ENCODE results near the gene ARPIN.

DNA sequence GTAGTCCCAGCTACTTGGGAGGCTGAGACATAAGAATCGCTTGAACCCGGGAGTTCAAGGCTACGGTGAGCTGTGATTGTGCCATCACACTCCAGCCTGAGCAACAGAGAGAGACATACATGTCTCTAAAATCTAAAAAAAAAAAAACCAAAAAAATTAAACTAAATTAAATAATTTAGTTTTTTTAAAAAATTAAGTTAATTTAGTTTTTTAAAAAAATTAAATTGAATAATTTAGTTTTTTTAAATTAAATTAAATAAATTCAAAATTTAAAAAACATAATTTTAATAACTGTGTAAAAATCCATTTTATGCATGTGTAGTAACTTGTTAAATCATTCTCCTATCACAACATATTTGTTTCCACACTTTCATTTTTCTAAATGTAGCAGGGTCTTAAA is 20.1 kb upstream of the ARPIN start:
- no peak for TF ChIP-seq CTCF (IDR thresholded peaks at IDR 0.05; ENCODE audit: insufficient read depth, low read length)
- TF ChIP-seq GABPA (IDR thresholded peaks at IDR 0.05; ENCODE audit: low read depth) = no peak
- no peak for TF ChIP-seq POLR2AphosphoS5 (IDR thresholded peaks at IDR 0.05; ENCODE audit: low read depth)
- TF ChIP-seq, protein P1, sequence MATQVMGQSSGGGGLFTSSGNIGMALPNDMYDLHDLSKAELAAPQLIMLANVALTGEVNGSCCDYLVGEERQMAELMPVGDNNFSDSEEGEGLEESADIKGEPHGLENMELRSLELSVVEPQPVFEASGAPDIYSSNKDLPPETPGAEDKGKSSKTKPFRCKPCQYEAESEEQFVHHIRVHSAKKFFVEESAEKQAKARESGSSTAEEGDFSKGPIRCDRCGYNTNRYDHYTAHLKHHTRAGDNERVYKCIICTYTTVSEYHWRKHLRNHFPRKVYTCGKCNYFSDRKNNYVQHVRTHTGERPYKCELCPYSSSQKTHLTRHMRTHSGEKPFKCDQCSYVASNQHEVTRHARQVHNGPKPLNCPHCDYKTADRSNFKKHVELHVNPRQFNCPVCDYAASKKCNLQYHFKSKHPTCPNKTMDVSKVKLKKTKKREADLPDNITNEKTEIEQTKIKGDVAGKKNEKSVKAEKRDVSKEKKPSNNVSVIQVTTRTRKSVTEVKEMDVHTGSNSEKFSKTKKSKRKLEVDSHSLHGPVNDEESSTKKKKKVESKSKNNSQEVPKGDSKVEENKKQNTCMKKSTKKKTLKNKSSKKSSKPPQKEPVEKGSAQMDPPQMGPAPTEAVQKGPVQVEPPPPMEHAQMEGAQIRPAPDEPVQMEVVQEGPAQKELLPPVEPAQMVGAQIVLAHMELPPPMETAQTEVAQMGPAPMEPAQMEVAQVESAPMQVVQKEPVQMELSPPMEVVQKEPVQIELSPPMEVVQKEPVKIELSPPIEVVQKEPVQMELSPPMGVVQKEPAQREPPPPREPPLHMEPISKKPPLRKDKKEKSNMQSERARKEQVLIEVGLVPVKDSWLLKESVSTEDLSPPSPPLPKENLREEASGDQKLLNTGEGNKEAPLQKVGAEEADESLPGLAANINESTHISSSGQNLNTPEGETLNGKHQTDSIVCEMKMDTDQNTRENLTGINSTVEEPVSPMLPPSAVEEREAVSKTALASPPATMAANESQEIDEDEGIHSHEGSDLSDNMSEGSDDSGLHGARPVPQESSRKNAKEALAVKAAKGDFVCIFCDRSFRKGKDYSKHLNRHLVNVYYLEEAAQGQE (IDR thresholded peaks at IDR 0.05; ENCODE audit: insufficient replicate concordance, low read depth) = no peak
- TF ChIP-seq SPI1 (IDR thresholded peaks at IDR 0.05; ENCODE audit: borderline replicate concordance, low read depth) = no peak
